HL-60 (cell line): Measurements from ENCODE around the gene EVX1.

Experiments
- DNase-seq, 2 experiments: peaks; one replicate each; pipeline ENCODE4 v3.0.0-alpha.2; 2010 to 2020; ENCODE audit warnings: low read depth in 1 of 2, low spot score in 1 of 2
- H3K27ac ChIP-seq: fragments of 250-450 bp; sonication (Bioruptor Pico); replicated peaks from 2 replicates; pipeline ENCODE4 v1.5.1; 2020; ENCODE audit warnings: mild to moderate bottlenecking, moderate library complexity
- H3K27me3 ChIP-seq: fragments of 250-450 bp; sonication (Bioruptor Pico); 2 replicates; pipeline ENCODE4 v1.5.1; 2021; ENCODE audit warnings: mild to moderate bottlenecking, moderate library complexity; ENCODE audit not compliant: insufficient read depth, poor library complexity, severe bottlenecking
- H3K4me3 ChIP-seq: replicated peaks from 2 replicates; pipeline ENCODE4 v1.5.1; 2011; ENCODE audit warnings: mild to moderate bottlenecking, control low read depth, low read length; ENCODE audit not compliant: insufficient read depth
- CTCF ChIP-seq: IDR thresholded peaks from one replicate; pipeline ENCODE4 v1.5.1; 2011; ENCODE audit warnings: low read length, control low read depth, inconsistent platforms; ENCODE audit not compliant: insufficient read depth
- GABPA ChIP-seq: IDR thresholded peaks from 2 replicates; pipeline ENCODE4 v1.6.1; 2012; ENCODE audit warnings: low read depth
- POLR2AphosphoS5 ChIP-seq: IDR thresholded peaks from 2 replicates; pipeline ENCODE4 v1.6.1; 2012; ENCODE audit warnings: low read depth
- REST ChIP-seq: IDR thresholded peaks from 2 replicates; pipeline ENCODE4 v1.6.1; 2012; ENCODE audit warnings: low read depth; ENCODE audit not compliant: insufficient replicate concordance
- SPI1 ChIP-seq: IDR thresholded peaks from 2 replicates; pipeline ENCODE4 v1.6.1; 2012; ENCODE audit warnings: low read depth, mild to moderate bottlenecking, borderline replicate concordance

Gene EVX1

GRCh38 chr7:27212497-27213432 is 29.8 kb upstream of the EVX1 start:
- no peak overlapping the region for H3K27ac ChIP-seq
- TF ChIP-seq GABPA (no peak), CTCF (no peak), SPI1 (no peak), POLR2AphosphoS5 (no peak), REST (no peak)
- H3K4me3 ChIP-seq: no peak overlapping the region
- peaks cover 46% of the 10 kb centered on the region for H3K27me3 ChIP-seq
- no peak for DNase-seq

- H3K27me3 ChIP-seq: peaks cover 49% of the 10 kb centered on the region
- DNase-seq: no peak
- TF ChIP-seq REST: no peak
- no peak for TF ChIP-seq CTCF
- TF ChIP-seq SPI1: no peak
- no peak for TF ChIP-seq POLR2AphosphoS5
- no peak overlapping the region for H3K4me3 ChIP-seq
- no peak overlapping the region for H3K27ac ChIP-seq
These were observed 29.0 kb upstream of the EVX1 start for GRCh38 chr7:27213433-27214238.

GRCh38 chr7:27214239-27214950 is 28.2 kb upstream of the EVX1 start:
- H3K4me3 ChIP-seq: no peak overlapping the region
- H3K27me3 ChIP-seq: peaks cover 52% of the 10 kb centered on the region
- no peak for DNase-seq
- no peak overlapping the region for H3K27ac ChIP-seq
- no peak for TF ChIP-seq POLR2AphosphoS5

- no peak for DNase-seq
- H3K27ac ChIP-seq: no peak overlapping the region
- H3K27me3 ChIP-seq: peaks cover 59% of the 10 kb centered on the region
These were observed 27.2 kb upstream of the EVX1 start for GRCh38 chr7:27215356-27215755.

More at GRCh38 chr7:27215356-27215755, 27.2 kb upstream of the EVX1 start:
- H3K4me3 ChIP-seq: no peak overlapping the region
- TF ChIP-seq POLR2AphosphoS5 (no peak), CTCF (no peak), SPI1 (no peak), REST (no peak), GABPA (no peak)
